ENCODE data around the gene TMEM60. TPM values are rescaled to one million over a fixed set of nuclear protein-coding genes. Genes with fewer than 3 reads are reported as not detected.
"Not testable (repeated sequence)": the region's sequence is repeated elsewhere in the genome, so short reads cannot be mapped to it uniquely, and the experiment has no call there.

The TMEM60 gene
- total and polyA plus RNA-seq, 2 donors from 2014 or later: 11.9 to 32.4 TPM

- H3K36me3 ChIP-seq (ENCODE audit: control insufficient read depth in 2 of 3, insufficient read depth in 3 of 3, low read length in 3 of 3): no peaks in the 10 kb centered on the region
- no peak overlapping the region for H3K4me3 ChIP-seq (ENCODE audit: low read length in 3 of 3)
- H3K9me3 ChIP-seq (ENCODE audit: control insufficient read depth in 2 of 3, insufficient read depth in 1 of 3, low read length in 3 of 3): no peaks in the 10 kb centered on the region
- no peak for TF ChIP-seq CTCF (IDR thresholded peaks at IDR 0.05; ENCODE audit: borderline replicate concordance, extremely low read depth, insufficient read depth)
- intact Hi-C loops (cut with DNase I): no loop called here
- no peak overlapping the region for H3K9ac ChIP-seq (ENCODE audit: low read length in 3 of 3)
- no peaks in the 10 kb centered on the region for H3K27me3 ChIP-seq (ENCODE audit: control insufficient read depth, insufficient read depth, low read length)
- FAIRE-seq: peak; percentile 56
- no peak for DNase-seq
- H3K4me1 ChIP-seq (ENCODE audit: control insufficient read depth in 2 of 3, insufficient read depth in 2 of 3, low read depth in 1 of 3, low read length in 3 of 3): peaks cover 0 to 3% (median 0%) of the 10 kb centered on the region in 3 donors
- H3K27ac ChIP-seq (ENCODE audit: low read depth in 2 of 2, low read length in 2 of 2): no peak overlapping the region
These were observed 39.0 kb upstream of the TMEM60 start for GRCh38 chr7:77837275-77837674.

GRCh38 chr7:77836425-77836824, 38.2 kb upstream of the TMEM60 start:
- H3K9me3 ChIP-seq (ENCODE audit: control insufficient read depth in 2 of 3, insufficient read depth in 1 of 3, low read length in 3 of 3); DNase-seq; H3K9ac ChIP-seq (ENCODE audit: low read length in 3 of 3); H3K36me3 ChIP-seq (ENCODE audit: control insufficient read depth in 2 of 3, insufficient read depth in 3 of 3, low read length in 3 of 3); H3K27ac ChIP-seq (ENCODE audit: low read depth in 2 of 2, low read length in 2 of 2); intact Hi-C loops (cut with DNase I); H3K4me3 ChIP-seq (ENCODE audit: low read length in 3 of 3); H3K27me3 ChIP-seq (ENCODE audit: control insufficient read depth, insufficient read depth, low read length); H3K4me1 ChIP-seq (ENCODE audit: control insufficient read depth in 2 of 3, insufficient read depth in 2 of 3, low read depth in 1 of 3, low read length in 3 of 3); FAIRE-seq: not testable (repeated sequence)

GRCh38 chr7:77833136-77833535, 34.9 kb upstream of the TMEM60 start:
- Histone ChIP-seq H3K4me1 (ENCODE audit: control insufficient read depth in 2 of 3, insufficient read depth in 2 of 3, low read depth in 1 of 3, low read length in 3 of 3) (peaks cover 0 to 3% (median 0%) of the 10 kb centered on the region in 3 donors), H3K27me3 (ENCODE audit: control insufficient read depth, insufficient read depth, low read length) (no peaks in the 10 kb centered on the region), H3K9ac (ENCODE audit: low read length in 3 of 3) (no peak overlapping the region), H3K9me3 (ENCODE audit: control insufficient read depth in 2 of 3, insufficient read depth in 1 of 3, low read length in 3 of 3) (no peaks in the 10 kb centered on the region), H3K4me3 (ENCODE audit: low read length in 3 of 3) (no peak overlapping the region), H3K36me3 (ENCODE audit: control insufficient read depth in 2 of 3, insufficient read depth in 3 of 3, low read length in 3 of 3) (no peaks in the 10 kb centered on the region), H3K27ac (ENCODE audit: low read depth in 2 of 2, low read length in 2 of 2) (no peak overlapping the region)
- TF ChIP-seq CTCF (IDR thresholded peaks at IDR 0.05; ENCODE audit: borderline replicate concordance, extremely low read depth, insufficient read depth): no peak
- no peak for DNase-seq
- no peak for FAIRE-seq
- intact Hi-C loops (cut with DNase I): no loop called here

GRCh38 chr7:77831953-77832352, 33.7 kb upstream of the TMEM60 start:
- FAIRE-seq (no peak), DNase-seq (no peak)
- TF ChIP-seq CTCF (IDR thresholded peaks at IDR 0.05; ENCODE audit: borderline replicate concordance, extremely low read depth, insufficient read depth): no peak
- H3K27ac ChIP-seq (ENCODE audit: low read depth in 2 of 2, low read length in 2 of 2): no peak overlapping the region
- H3K9me3 ChIP-seq (ENCODE audit: control insufficient read depth in 2 of 3, insufficient read depth in 1 of 3, low read length in 3 of 3): no peaks in the 10 kb centered on the region
- H3K27me3 ChIP-seq (ENCODE audit: control insufficient read depth, insufficient read depth, low read length): no peaks in the 10 kb centered on the region
- no peak overlapping the region for H3K4me3 ChIP-seq (ENCODE audit: low read length in 3 of 3)
- intact Hi-C loops (cut with DNase I): no loop called here
- no peak overlapping the region for H3K9ac ChIP-seq (ENCODE audit: low read length in 3 of 3)
- H3K36me3 ChIP-seq (ENCODE audit: control insufficient read depth in 2 of 3, insufficient read depth in 3 of 3, low read length in 3 of 3): no peaks in the 10 kb centered on the region
- H3K4me1 ChIP-seq (ENCODE audit: control insufficient read depth in 2 of 3, insufficient read depth in 2 of 3, low read depth in 1 of 3, low read length in 3 of 3): peaks cover 0 to 3% (median 0%) of the 10 kb centered on the region in 3 donors

All from kidney (tissue), 14 donors.